NCI-H1092 (cell line): Measurements from ENCODE around the gene SLC11A2.

Experiments
- DNase-seq: peaks from one replicate; lab custom pipeline; 2025; lab: John Stamatoyannopoulos, UW

Gene SLC11A2

GRCh38 chr12:51025836-51026638, at the start of gene SLC11A2:
Gene SLC11A2, minus strand, starts transcription at chr12:51026384. Its CDS starts 15,656 bp downstream, at chr12:51010728.
- peak; percentile 88 for DNase-seq

GRCh38 chr12:51075390-51075789, 49.2 kb upstream of the SLC11A2 start:
- no peak for DNase-seq

GRCh38 chr12:51071663-51072062, 45.5 kb upstream of the SLC11A2 start:
- DNase-seq: no peak

GRCh38 chr12:51070004-51070403, 43.8 kb upstream of the SLC11A2 start:
- no peak for DNase-seq

- no peak for DNase-seq
Observed at GRCh38 chr12:51067771-51068170, 41.6 kb upstream of the SLC11A2 start.

- DNase-seq: no peak
Observed at GRCh38 chr12:51067229-51067628, 41.0 kb upstream of the SLC11A2 start.

GRCh38 chr12:51065530-51065929, 39.3 kb upstream of the SLC11A2 start:
- DNase-seq: no peak

- DNase-seq: no peak
Observed at GRCh38 chr12:51062631-51063397, 36.6 kb upstream of the SLC11A2 start.

- DNase-seq: no peak
Observed at GRCh38 chr12:51059086-51059485, 32.9 kb upstream of the SLC11A2 start.

GRCh38 chr12:51056242-51056641, 30.1 kb upstream of the SLC11A2 start:
- no peak for DNase-seq

- no peak for DNase-seq
Observed at GRCh38 chr12:51055060-51055459, 28.9 kb upstream of the SLC11A2 start.

- DNase-seq: no peak
Observed at GRCh38 chr12:51051787-51052186, 25.6 kb upstream of the SLC11A2 start.

GRCh38 chr12:51049525-51049924, 23.3 kb upstream of the SLC11A2 start:
- no peak for DNase-seq

- no peak for DNase-seq
Observed at GRCh38 chr12:51048661-51049251, 22.6 kb upstream of the SLC11A2 start.

GRCh38 chr12:51047655-51048540, 21.7 kb upstream of the SLC11A2 start, which contains the start of gene LETMD1:
Gene LETMD1, plus strand, starts transcription at chr12:51048327. Its CDS starts 30 bp downstream, at chr12:51048357.
- peak; percentile 93 for DNase-seq

- DNase-seq: no peak
Observed at GRCh38 chr12:51036279-51036678, 10.1 kb upstream of the SLC11A2 start.

GRCh38 chr12:51033457-51034089, 7.4 kb upstream of the SLC11A2 start:
- no peak for DNase-seq

- DNase-seq: no peak
Observed at GRCh38 chr12:51033048-51033447, 6.9 kb upstream of the SLC11A2 start.

- no peak for DNase-seq
Observed at GRCh38 chr12:51028813-51029150, 2.6 kb upstream of the SLC11A2 start.

GRCh38 chr12:51028126-51028812, 2.1 kb upstream of the SLC11A2 start:
- DNase-seq: no peak

- DNase-seq: no peak
Observed at GRCh38 chr12:51027342-51027835, 1.2 kb upstream of the SLC11A2 start.
